H1 (cell line): ENCODE measurements around the gene RSPO1. TPM values are rescaled to one million over a fixed set of nuclear protein-coding genes. Genes with fewer than 3 reads are reported as not detected.
A peak's percentile ranks its signal among the peaks of the same experiment; 100 is the strongest.

Experiments
- CTCF ChIA-PET: fragments of 300-600 bp; sonication (Branson Sonifier 250); formaldehyde crosslinking; loops from one replicate; lab custom pipeline; 2021; ENCODE audit not compliant: partially characterized antibody; lab: Charles Lee
- POLR2A ChIA-PET: fragments of 300-600 bp; sonication (Branson Sonifier 250); formaldehyde crosslinking; loops from one replicate; lab custom pipeline; 2021; ENCODE audit warnings: inconsistent platforms; ENCODE audit not compliant: partially characterized antibody; lab: Charles Lee
- DNase-seq, 2 experiments: peaks; one replicate each; pipeline versions ENCODE4 v3.0.0 to v3.0.0-alpha.2; 2010 to 2022; ENCODE audit warnings: low spot score in 2 of 2, low read depth in 1 of 2, mixed read lengths in 1 of 2
- FAIRE-seq: peaks from 2 replicates; lab custom pipeline; 2011; peaks lifted over from hg19 to GRCh38; lab: Jason Lieb, UNC
- H2AFZ ChIP-seq: 2 replicates; pipeline ENCODE4 v1.8.1; 2012; ENCODE audit warnings: low read length, inconsistent platforms
- H2AK5ac ChIP-seq: 2 replicates; pipeline ENCODE4 v1.6.1; 2013; ENCODE audit warnings: low read depth, low read length
- H2BK120ac ChIP-seq: replicated peaks from 2 replicates; pipeline ENCODE3; 2013; ENCODE audit warnings: low read depth, low read length, inconsistent platforms
- H2BK12ac ChIP-seq: 2 replicates; pipeline ENCODE4 v1.6.1; 2013; ENCODE audit warnings: low read depth, low read length
- H2BK15ac ChIP-seq: 2 replicates; pipeline ENCODE4 v1.6.1; 2013; ENCODE audit warnings: low read length
- H2BK20ac ChIP-seq: 2 replicates; pipeline ENCODE4 v1.6.1; 2013; ENCODE audit warnings: low read length
- H2BK5ac ChIP-seq: 2 replicates; pipeline ENCODE4 v1.6.1; 2013; ENCODE audit warnings: low read depth, low read length
- H3K14ac ChIP-seq: 2 replicates; pipeline ENCODE4 v1.6.1; 2013; ENCODE audit warnings: inconsistent platforms; ENCODE audit not compliant: insufficient read length
- H3K18ac ChIP-seq: 2 replicates; pipeline ENCODE4 v1.6.1; 2013; ENCODE audit warnings: low read length; ENCODE audit errors: extremely low read depth
- H3K23ac ChIP-seq: 2 replicates; pipeline ENCODE4 v1.6.1; 2013; ENCODE audit warnings: inconsistent platforms; ENCODE audit not compliant: insufficient read length
- H3K23me2 ChIP-seq: 2 replicates; pipeline ENCODE4 v1.6.1; 2013; ENCODE audit warnings: low read depth, low read length
- H3K27ac ChIP-seq: 2 replicates; pipeline ENCODE4 v1.6.1; 2011; ENCODE audit warnings: low read depth, low read length, inconsistent platforms
- H3K27me3 ChIP-seq, 4 experiments: replicated peaks in 1 of 4; 1 replicate in 1 of 4; 2 replicates in 3 of 4; pipeline versions ENCODE4 v1.6.1 to v1.8.1; 2011 to 2013; ENCODE audit warnings: low read length in 3 of 4, mild to moderate bottlenecking in 3 of 4, inconsistent platforms in 2 of 4, mixed read lengths in 2 of 4, moderate library complexity in 1 of 4; ENCODE audit not compliant: control insufficient read depth in 3 of 4, insufficient read depth in 3 of 4; ENCODE audit errors: extremely low read depth in 1 of 4
- H3K36me3 ChIP-seq, 4 experiments: 2 replicates each; pipeline versions ENCODE4 v1.6.1 to v1.8.1; 2011 to 2013; ENCODE audit warnings: mild to moderate bottlenecking in 4 of 4, low read length in 3 of 4, moderate library complexity in 2 of 4, control low read depth in 1 of 4, inconsistent platforms in 1 of 4; ENCODE audit not compliant: insufficient read depth in 4 of 4, control insufficient read depth in 2 of 4
- H3K4ac ChIP-seq: replicated peaks from 2 replicates; pipeline ENCODE3; 2013; ENCODE audit warnings: low read length, low read depth, mixed read lengths, inconsistent platforms; ENCODE audit not compliant: insufficient read length
- H3K4me1 ChIP-seq, 4 experiments: replicated peaks in 1 of 4; 1 replicate in 1 of 4; 2 replicates in 3 of 4; pipeline versions ENCODE4 v1.6.1 to v1.8.1; 2011 to 2013; ENCODE audit warnings: low read length in 3 of 4, inconsistent platforms in 2 of 4, mixed read lengths in 1 of 4; ENCODE audit not compliant: insufficient read depth in 4 of 4, control insufficient read depth in 3 of 4
- H3K4me2 ChIP-seq, 2 experiments: 2 replicates each; pipeline versions ENCODE4 v1.6.1 to v1.8.1; 2011 to 2013; ENCODE audit warnings: low read depth in 2 of 2, low read length in 2 of 2, control low read depth in 1 of 2, inconsistent platforms in 1 of 2, mild to moderate bottlenecking in 1 of 2; ENCODE audit not compliant: insufficient read depth in 1 of 2
- H3K4me3 ChIP-seq, 4 experiments: fragments of 200-600, 300-600 bp in 1 of 4; sonication (generic), shearing (Covaris generic), sonication (Bioruptor Twin) in 1 of 4; 2 replicates each; pipeline versions ENCODE4 v1.5.1 to v1.8.1; 2011 to 2016; ENCODE audit warnings: low read length in 4 of 4, low read depth in 3 of 4, control low read depth in 2 of 4, inconsistent platforms in 2 of 4, mild to moderate bottlenecking in 2 of 4, mixed read lengths in 1 of 4, moderate library complexity in 1 of 4; ENCODE audit not compliant: insufficient read depth in 2 of 4; ENCODE audit errors: extremely low read depth in 1 of 4
- H3K56ac ChIP-seq: replicated peaks from 2 replicates; pipeline ENCODE3; 2013; ENCODE audit warnings: low read depth, mild to moderate bottlenecking, mixed read lengths, low read length, inconsistent platforms; ENCODE audit not compliant: insufficient read length
- H3K79me1 ChIP-seq: 2 replicates; pipeline ENCODE4 v1.6.1; 2013; ENCODE audit warnings: low read depth, low read length, control low read depth
- H3K79me2 ChIP-seq, 2 experiments: 2 replicates each; pipeline versions ENCODE4 v1.6.1 to v1.8.1; 2012 to 2013; ENCODE audit warnings: low read length in 2 of 2, mild to moderate bottlenecking in 2 of 2, inconsistent platforms in 1 of 2; ENCODE audit not compliant: insufficient read depth in 2 of 2, control insufficient read depth in 1 of 2
- H3K9ac ChIP-seq, 4 experiments: replicated peaks in 1 of 4; 1 replicate in 1 of 4; 2 replicates in 3 of 4; pipeline versions ENCODE4 v1.6.1 to v1.8.1; 2011 to 2013; ENCODE audit warnings: low read depth in 3 of 4, low read length in 3 of 4, control low read depth in 2 of 4, mild to moderate bottlenecking in 2 of 4, moderate library complexity in 2 of 4, inconsistent platforms in 1 of 4; ENCODE audit errors: extremely low read depth in 1 of 4
- H3K9me3 ChIP-seq, 2 experiments: 2 replicates each; pipeline versions ENCODE4 v1.6.1 to v1.8.1; 2012 to 2013; ENCODE audit warnings: mild to moderate bottlenecking in 2 of 2, moderate library complexity in 2 of 2, control low read depth in 1 of 2, inconsistent platforms in 1 of 2, low read depth in 1 of 2, low read length in 1 of 2, mixed read lengths in 1 of 2; ENCODE audit not compliant: insufficient read depth in 2 of 2
- H4K20me1 ChIP-seq, 2 experiments: replicated peaks in 1 of 2; 2 replicates each; pipeline versions ENCODE3 to v1.8.1; 2011 to 2013; ENCODE audit warnings: inconsistent platforms in 2 of 2, low read length in 2 of 2, mild to moderate bottlenecking in 1 of 2; ENCODE audit not compliant: insufficient read depth in 2 of 2, control insufficient read depth in 1 of 2
- H4K5ac ChIP-seq: 2 replicates; pipeline ENCODE4 v1.6.1; 2013; ENCODE audit warnings: low read length, low read depth, mixed read lengths, inconsistent platforms; ENCODE audit not compliant: insufficient read length
- H4K8ac ChIP-seq: 2 replicates; pipeline ENCODE4 v1.8.0; 2013; ENCODE audit warnings: mild to moderate bottlenecking, moderate library complexity, low read length, inconsistent platforms; ENCODE audit not compliant: insufficient read depth; ENCODE audit errors: extremely low read depth
- H4K91ac ChIP-seq: replicated peaks from 2 replicates; pipeline ENCODE3; 2013; ENCODE audit warnings: low read length, mixed read lengths, inconsistent platforms; ENCODE audit not compliant: insufficient read length
- CTCF ChIP-seq, 3 experiments: IDR thresholded peaks; 1 replicate in 2 of 3; 2 replicates in 1 of 3; pipeline versions ENCODE4 v1.5.1 to v1.6.1; 2011; ENCODE audit warnings: low read length in 3 of 3, mild to moderate bottlenecking in 3 of 3, inconsistent platforms in 2 of 3, low read depth in 1 of 3, moderate library complexity in 1 of 3; ENCODE audit not compliant: insufficient read depth in 1 of 3; ENCODE audit errors: control extremely low read depth in 1 of 3
- KDM4A ChIP-seq: IDR thresholded peaks from one replicate; pipeline ENCODE4 v1.7.1; 2012; ENCODE audit warnings: low read depth, mild to moderate bottlenecking, moderate library complexity, low read length, inconsistent platforms; ENCODE audit not compliant: severe bottlenecking
- RAD21 ChIP-seq, 2 experiments: IDR thresholded peaks in 1 of 2; conservative IDR thresholded peaks in 1 of 2; 2 replicates each; pipeline ENCODE4 v1.6.1; 2011; ENCODE audit warnings: low read depth in 2 of 2, low read length in 2 of 2, improper control_type of control experiment in 1 of 2, inconsistent platforms in 1 of 2, mild to moderate bottlenecking in 1 of 2, moderate library complexity in 1 of 2
- RBBP5 ChIP-seq: IDR thresholded peaks from 2 replicates; pipeline ENCODE4 v1.7.1; 2012; ENCODE audit warnings: low read depth, mild to moderate bottlenecking, inconsistent platforms, low read length, moderate library complexity, borderline replicate concordance
- WGBS, 2 experiments: shearing (Covaris generic) in 1 of 2; methylation state at CpG; one replicate each; pipeline versions ENCODE4 v1.1.6 to v1.1.7; 2013 to 2015; ENCODE audit warnings: low lambda C conversion rate in 2 of 2, mixed read lengths in 2 of 2, inconsistent platforms in 1 of 2, low coverage in 1 of 2, missing lambda C conversion rate in 1 of 2; ENCODE audit not compliant: insufficient replicate concordance in 2 of 2, insufficient coverage in 1 of 2, insufficient read length in 1 of 2; ENCODE audit errors: extremely low coverage in 1 of 2, missing lambda C conversion rate in 1 of 2; 5-methylcytosine and 5-hydroxymethylcytosine counted together
- polyA plus RNA-seq, 7 experiments: library from polyadenylated mRNA; depleted of rRNA in 3 of 7; stranded (reverse) in 5 of 7; unstranded in 2 of 7; fragments of >200 nt in 5 of 7; fragments of 200-250 nt in 2 of 7; gene quantifications; 1 replicate in 5 of 7; 2 replicates in 1 of 7; 4 replicates in 1 of 7; pipeline versions ENCODE4 v1.2.1 to v1.2.3, GENCODE V29; 2011 to 2013; ENCODE audit warnings: missing spikeins in 2 of 7, mixed read lengths in 2 of 7
- total RNA-seq: library from RNA; stranded (reverse); fragmentation: NEBNext Ultra II Directional; extraction: Animal tissue kit (Norgen Biotek cat#: 25700); gene quantifications from 2 replicates; pipeline ENCODE4 v1.2.1, GENCODE V29; 2021

RSPO1 gene
- total and polyA plus RNA-seq, 2 of the 8 experiments (the other 6 are each of a cell fraction or from before 2014, with no cell fraction given) = 0.39 TPM; not detected in 1

- Histone ChIP-seq H3K23me2 (no peaks in the 10 kb centered on the region; the same call in 1 of the 2 replicates), H3K4me3 (no peak overlapping the region), H4K20me1 (no peaks in the 10 kb centered on the region), H3K23ac (no peak overlapping the region), H4K5ac (no peak overlapping the region), H3K27ac (no peak overlapping the region), H3K36me3 (no peaks in the 10 kb centered on the region), H3K9ac (no peak overlapping the region), H4K8ac (no peak overlapping the region), H2AFZ (no peak overlapping the region), H2BK5ac (no peak overlapping the region), H3K9me3 (no peaks in the 10 kb centered on the region), H2BK20ac (no peak overlapping the region), H3K56ac (no peak overlapping the region), H2AK5ac (no peak overlapping the region), H3K4ac (no peak overlapping the region), H3K79me2 (no peaks in the 10 kb centered on the region), H4K91ac (no peak overlapping the region), H2BK120ac (no peak overlapping the region), H2BK12ac (no peak overlapping the region), H3K4me2 (no peak overlapping the region), H3K14ac (no peak overlapping the region), H2BK15ac (no peak overlapping the region), H3K18ac (no peak overlapping the region), H3K27me3 (peaks cover 0 to 8% (median 0%) of the 10 kb centered on the region in 4 experiments; a peak in 4 of 7 replicates), H3K4me1 (no peaks in the 10 kb centered on the region), H3K79me1 (no peaks in the 10 kb centered on the region)
- POLR2A ChIA-PET = interaction anchor here (0.9 kb wide), 1 partner anchor 19 kb away, joined by 3 read pairs; no protein-coding TSS in a partner anchor
- TF ChIP-seq RBBP5 (no peak), RAD21 (IDR thresholded peaks at IDR 0.05 in 1 of 2, conservative IDR thresholded peaks at IDR 0.05 in 1 of 2; ENCODE audit: low read depth in 2 of 2, low read length in 2 of 2) (peak; percentile 64 to 79), KDM4A (no peak), CTCF (IDR thresholded peaks at IDR 0.05; ENCODE audit: control extremely low read depth in 1 of 3, insufficient read depth in 1 of 3, low read depth in 1 of 3, low read length in 3 of 3) (peak; percentile 47 to 81 (median 65))
- CTCF ChIA-PET = interaction anchor here (0.6 to 13.4 kb wide), 30 partner anchors 9 to 893 kb away, joined by 3 to 400 read pairs (median 4); a partner anchor contains a TSS
- no peak for FAIRE-seq
- WGBS, 2 experiments = 53% methylated on average over 8 of the region's 8 CpGs; no CpG with 5 or more reads in 1 of the 2 experiments
- DNase-seq = peak in 1 of 2 experiments; percentile 52
These were observed 31.7 kb downstream of the RSPO1 start for GRCh38 chr1:37602750-37603694.
